Right lobe of liver (tissue), 6 donors: ENCODE data around the gene FABP6. TPM values are rescaled to one million over a fixed set of nuclear protein-coding genes. Genes with fewer than 3 reads are reported as not detected.
A peak's percentile ranks its signal among the peaks of the same experiment; 100 is the strongest.

Experiments
- ATAC-seq, 4 donors: fragments of 200-7000 bp; cut with Tn5 transposase; one replicate each; pipeline ENCODE4 v1.9.1; 2020; ENCODE audit warnings: mild to moderate bottlenecking in 4 of 4, moderate library complexity in 4 of 4
- DNase-seq, 3 donors: peaks; one replicate each; pipeline ENCODE4 v3.0.0-alpha.2; 2020
- H3K27ac ChIP-seq, 3 donors: fragments of 200-600 bp; one replicate each; pipeline ENCODE4 v1.8.0; 2022
- H3K27me3 ChIP-seq, 2 donors: fragments of 200-600 bp; one replicate each; pipeline ENCODE4 v1.8.0; 2022
- H3K36me3 ChIP-seq, 4 donors: fragments of 200-600 bp; sonication (generic) in 1 of 4; one replicate each; pipeline versions ENCODE4 v1.5.1 to v1.8.0; 2017 to 2022; ENCODE audit warnings: control low read depth in 1 of 4
- H3K4me1 ChIP-seq, 4 donors: fragments of 200-600 bp; sonication (generic) in 1 of 4; one replicate each; pipeline versions ENCODE4 v1.5.1 to v1.8.0; 2017 to 2022; ENCODE audit warnings: control low read depth in 1 of 4
- H3K4me3 ChIP-seq, 3 donors: fragments of 200-600 bp; one replicate each; pipeline ENCODE4 v1.8.0; 2022
- H3K9me3 ChIP-seq, 4 donors: fragments of 200-600 bp; sonication (generic) in 1 of 4; one replicate each; pipeline versions ENCODE4 v1.5.1 to v1.8.0; 2017 to 2022; ENCODE audit warnings: control low read depth in 1 of 4
- CTCF ChIP-seq, 4 donors: fragments of 200-600 bp in 3 of 4; fragments of 450-650 bp in 1 of 4; IDR thresholded peaks; one replicate each; pipeline versions ENCODE4 v1.5.1 to v1.8.0; 2016 to 2022; ENCODE audit warnings: antibody characterized with exemption in 4 of 4, mild to moderate bottlenecking in 2 of 4
- POLR2A ChIP-seq: fragments of 450-650 bp; IDR thresholded peaks from one replicate; pipeline ENCODE4 v1.6.1; 2017; ENCODE audit warnings: antibody characterized with exemption, mild to moderate bottlenecking
- WGBS: methylation state at CpG from one replicate; pipeline ENCODE4 v1.1.6; 2018; ENCODE audit warnings: low coverage, low lambda C conversion rate; ENCODE audit not compliant: insufficient coverage; ENCODE audit errors: missing lambda C conversion rate; 5-methylcytosine and 5-hydroxymethylcytosine counted together
- intact Hi-C, 2 donors: fragments of 100-400 bp; cut with DNase I; formaldehyde crosslinking; loops; one replicate each; pipeline versions ENCODE4 v1.11.2 to v1.14.1; 2022
- total RNA-seq, 6 experiments: library from RNA; depleted of rRNA in 2 of 6; stranded (reverse); fragments of >200 nt in 2 of 6; fragmentation: NEBNext Ultra II Directional in 3 of 6; extraction: Animal tissue kit (Norgen Biotek cat#: 25700) in 3 of 6; gene quantifications; one replicate each; pipeline versions ENCODE4 v1.1.0 to v1.2.4, GENCODE V29; 2016 to 2023
- donor health status: DM: no; HTN: yes; CAD: no.
- donor health status: DM: no; HTN: no; CAD: no.
- donor health status: DM: no; HTN: no; CAD: no.
- donor health status: DM: no; HTN: yes; CAD: no.
- donor health status: DM: no; HTN: yes; CAD: no.

FABP6 gene
- total RNA-seq, 6 experiments from 2014 or later = not detected

GRCh38 chr5:160270704-160271103, 41.4 kb downstream of the FABP6 start:
- intact Hi-C loops = no loop called here
- H3K4me3 ChIP-seq = no peak overlapping the region
- DNase-seq (no peak), ATAC-seq (no peak)
- peaks cover 0 to 2% (median 0%) of the 10 kb centered on the region in 4 donors for H3K4me1 ChIP-seq
- no peak overlapping the region for H3K27ac ChIP-seq
- H3K36me3 ChIP-seq = no peaks in the 10 kb centered on the region
- WGBS = 55% methylated on average over 4 of the region's 4 CpGs
- no peaks in the 10 kb centered on the region for H3K9me3 ChIP-seq
- no peaks in the 10 kb centered on the region for H3K27me3 ChIP-seq
- TF ChIP-seq POLR2A (no peak), CTCF (IDR thresholded peaks at IDR 0.05) (no peak)

GRCh38 chr5:160271396-160271795, 42.1 kb downstream of the FABP6 start:
- Histone ChIP-seq H3K4me1 (peaks cover 0 to 2% (median 0%) of the 10 kb centered on the region in 4 donors), H3K27me3 (no peaks in the 10 kb centered on the region), H3K36me3 (no peaks in the 10 kb centered on the region), H3K4me3 (no peak overlapping the region), H3K9me3 (no peaks in the 10 kb centered on the region), H3K27ac (peak overlapping the region in 1 of 3 donors; percentile 18)
- TF ChIP-seq POLR2A (no peak), CTCF (IDR thresholded peaks at IDR 0.05) (no peak)
- intact Hi-C loops = no loop called here
- 43% methylated on average over 6 of the region's 8 CpGs for WGBS
- ATAC-seq = peak; percentile 27 to 54 (median 48)
- DNase-seq = no peak

- Histone ChIP-seq H3K27me3 (no peaks in the 10 kb centered on the region), H3K4me1 (peaks cover 0 to 2% (median 0%) of the 10 kb centered on the region in 4 donors), H3K27ac (no peak overlapping the region), H3K36me3 (no peaks in the 10 kb centered on the region), H3K4me3 (no peak overlapping the region), H3K9me3 (no peaks in the 10 kb centered on the region)
- no peak for DNase-seq
- no peak for ATAC-seq
- WGBS = 37% methylated on average over 6 of the region's 6 CpGs
- TF ChIP-seq CTCF (IDR thresholded peaks at IDR 0.05) (no peak), POLR2A (no peak)
- intact Hi-C loops = no loop called here
Observed at GRCh38 chr5:160271836-160272235, 42.5 kb downstream of the FABP6 start.

- Histone ChIP-seq H3K36me3 (no peaks in the 10 kb centered on the region), H3K9me3 (no peaks in the 10 kb centered on the region)
Observed at GRCh38 chr5:160272264-160272663, 43.0 kb downstream of the FABP6 start.

More at GRCh38 chr5:160272264-160272663, 43.0 kb downstream of the FABP6 start:
- intact Hi-C loops = no loop called here
- WGBS = 68% methylated on average over 3 of the region's 3 CpGs
- no peak overlapping the region for H3K4me3 ChIP-seq
- TF ChIP-seq CTCF (IDR thresholded peaks at IDR 0.05) (no peak), POLR2A (no peak)
- DNase-seq = no peak
- H3K27me3 ChIP-seq = no peaks in the 10 kb centered on the region
- H3K4me1 ChIP-seq = peaks cover 0 to 2% (median 0%) of the 10 kb centered on the region in 4 donors
- no peak overlapping the region for H3K27ac ChIP-seq
- ATAC-seq = no peak
